NCI-H2107 treated with DMSO at 0.1 percent for 48 hours (cell line): ENCODE results near the gene PAH.

ENCODE experiments used
- DNase-seq: peaks from one replicate; lab custom pipeline; 2025; ENCODE audit not compliant: unreplicated experiment; lab: John Stamatoyannopoulos, UW

PAH gene

DNA sequence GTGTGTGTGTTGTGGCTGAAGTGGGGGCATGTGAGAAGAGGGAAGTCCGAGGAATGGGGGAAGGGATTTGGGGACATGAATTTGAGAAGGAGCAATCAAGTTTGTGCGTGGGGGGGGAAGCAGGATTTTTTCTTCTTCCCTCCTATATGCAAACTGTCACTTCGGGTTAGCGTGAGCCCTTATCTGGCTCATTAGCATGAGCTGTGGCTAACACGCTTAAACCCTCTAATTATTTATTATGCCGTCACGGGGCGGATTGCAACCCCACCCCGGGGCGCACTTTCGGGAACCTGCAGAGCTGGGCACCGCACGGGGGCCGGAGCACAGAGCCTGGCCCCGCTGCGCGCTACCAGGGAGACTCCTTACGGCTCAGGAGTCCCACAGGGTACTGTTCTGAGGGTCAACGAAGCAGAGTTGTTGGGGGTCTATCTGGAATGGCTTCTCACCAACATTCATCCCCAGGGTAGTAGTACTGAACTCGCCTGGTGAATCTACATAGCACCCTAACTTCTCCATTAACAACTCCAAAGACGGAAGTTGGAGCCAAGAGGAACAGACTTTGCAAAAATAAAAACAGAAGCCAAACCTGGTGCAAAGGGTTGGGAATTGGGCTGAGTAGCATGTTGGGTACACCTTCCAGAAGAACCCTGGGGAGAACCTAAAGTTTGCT lies 34.0 kb upstream of the PAH start:
- no peak for DNase-seq

DNA sequence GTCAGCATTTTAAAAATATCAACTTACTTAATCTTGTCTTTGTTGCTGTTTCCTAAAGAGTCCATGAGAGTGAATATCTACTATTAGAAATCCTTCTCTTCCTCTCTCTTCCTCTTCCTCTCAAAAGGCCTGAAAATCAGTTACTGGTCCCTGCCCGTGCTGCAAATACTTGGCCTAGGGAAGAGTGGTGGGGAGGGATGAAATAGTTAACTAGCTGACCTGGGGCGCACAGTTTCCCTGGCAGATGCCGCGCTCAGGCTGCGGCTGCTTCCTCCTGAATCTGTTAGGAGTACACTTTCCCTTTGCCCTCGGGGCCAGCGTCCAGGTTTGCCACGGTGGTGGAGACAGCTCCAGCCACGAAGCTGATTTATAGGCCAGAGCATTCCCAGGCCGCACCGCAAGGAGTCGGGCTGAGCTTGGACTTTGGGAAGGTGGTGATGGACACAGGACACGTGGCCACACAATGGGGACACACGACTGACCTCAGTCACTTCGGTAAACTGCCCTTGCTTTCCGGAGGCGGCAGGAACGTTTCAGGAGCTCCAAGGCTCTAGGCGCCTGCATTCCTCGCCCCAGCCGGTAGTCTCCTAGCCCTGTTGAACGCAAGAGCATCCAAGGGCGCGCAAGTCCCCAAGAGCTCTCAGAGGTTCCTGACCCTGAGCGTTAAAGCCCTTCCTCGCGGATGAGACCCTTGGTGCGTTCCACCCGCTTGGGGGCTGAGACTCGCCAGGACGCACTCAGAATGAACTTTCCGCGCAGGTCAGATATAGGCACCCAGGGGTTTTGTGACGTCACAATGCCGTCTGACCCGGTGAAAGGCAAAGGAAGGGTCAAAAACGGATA lies 33.3 kb upstream of the PAH start:
- no peak for DNase-seq

DNA sequence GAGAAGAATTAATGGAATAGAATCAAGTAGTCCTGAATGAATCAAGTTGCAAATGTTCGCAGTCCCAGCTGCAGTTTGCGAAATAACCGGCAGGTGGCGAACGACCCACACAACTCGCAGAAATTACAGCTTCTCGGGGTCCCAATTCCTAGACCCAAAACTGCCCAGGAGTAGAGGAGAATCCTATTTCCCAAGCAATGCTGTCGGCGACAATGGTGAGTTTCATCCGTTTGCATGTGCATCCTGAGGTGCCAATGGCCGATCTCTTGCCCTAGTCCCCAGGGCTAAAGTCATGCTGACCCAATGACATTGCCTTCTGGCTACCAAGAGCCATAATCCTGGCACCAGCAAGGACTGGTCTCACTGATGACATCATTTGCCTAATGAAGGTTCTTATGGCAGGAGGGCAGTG lies 31.9 kb upstream of the PAH start:
- DNase-seq = peak; percentile 81

DNA sequence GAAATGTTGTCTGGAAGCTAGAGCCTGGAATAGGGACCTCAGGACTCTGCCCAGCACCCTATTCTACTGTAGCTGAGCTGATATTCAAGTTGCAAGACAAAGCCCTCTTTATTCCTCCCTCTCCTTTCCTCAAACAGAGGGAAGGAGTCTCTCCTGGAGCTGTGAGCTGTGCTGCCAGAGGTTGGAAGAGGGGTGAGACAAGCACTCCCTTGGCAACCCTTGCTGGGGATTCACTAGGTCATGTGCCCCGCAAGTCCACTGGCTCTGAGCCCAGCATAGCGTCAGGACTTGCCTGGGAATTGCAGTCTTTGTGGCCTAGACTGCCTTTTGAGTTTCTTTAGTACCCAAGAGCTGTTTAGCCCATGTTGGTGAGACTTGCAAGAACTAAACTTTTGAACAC lies 29.0 kb upstream of the PAH start:
- no peak for DNase-seq

DNA sequence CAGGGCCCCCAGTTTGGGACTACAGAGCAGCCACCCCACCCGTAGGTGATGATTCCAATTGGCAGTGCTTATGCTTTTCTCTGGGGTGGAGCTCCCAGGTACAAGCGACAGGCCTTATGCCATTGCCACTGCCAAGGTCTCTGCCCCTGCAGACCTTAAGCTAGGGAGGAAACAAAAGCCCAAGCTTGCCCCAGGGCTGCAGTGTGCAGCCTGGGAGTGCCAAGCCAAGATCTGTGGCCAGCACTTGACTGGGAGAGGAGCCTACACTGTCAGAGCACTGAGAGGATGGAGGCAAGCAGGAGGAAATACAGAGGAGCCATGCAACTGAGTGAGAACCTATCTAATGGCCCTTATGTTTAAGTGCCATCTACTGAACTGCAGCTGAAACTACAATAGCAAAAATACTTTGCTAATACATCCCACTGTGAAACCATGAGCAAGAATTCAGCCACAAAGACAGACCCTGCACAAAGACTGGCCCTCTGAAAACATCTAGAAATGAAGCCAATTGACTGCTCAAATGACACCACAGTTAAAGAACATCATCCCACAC lies 22.7 kb upstream of the PAH start:
- DNase-seq = no peak

DNA sequence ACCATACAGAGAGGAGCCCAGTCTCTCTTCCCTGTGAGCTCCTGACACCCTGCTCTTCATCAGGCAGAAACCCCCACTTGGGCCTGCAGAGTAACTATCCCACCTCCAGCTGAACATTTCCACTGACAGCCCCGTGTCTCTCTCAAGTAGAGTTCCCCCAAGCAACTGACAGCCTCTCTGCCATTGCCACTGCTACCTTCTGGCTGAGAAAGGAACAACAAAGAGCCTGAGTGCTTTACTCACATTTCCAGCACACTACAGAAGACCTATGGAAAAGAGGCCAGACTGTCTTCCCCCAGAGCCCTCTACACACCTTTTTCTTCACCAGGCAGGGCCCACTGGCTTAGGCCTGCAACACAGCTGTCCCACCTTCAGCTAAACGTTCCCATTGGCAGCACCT lies 22.0 kb upstream of the PAH start:
- DNase-seq = no peak

DNA sequence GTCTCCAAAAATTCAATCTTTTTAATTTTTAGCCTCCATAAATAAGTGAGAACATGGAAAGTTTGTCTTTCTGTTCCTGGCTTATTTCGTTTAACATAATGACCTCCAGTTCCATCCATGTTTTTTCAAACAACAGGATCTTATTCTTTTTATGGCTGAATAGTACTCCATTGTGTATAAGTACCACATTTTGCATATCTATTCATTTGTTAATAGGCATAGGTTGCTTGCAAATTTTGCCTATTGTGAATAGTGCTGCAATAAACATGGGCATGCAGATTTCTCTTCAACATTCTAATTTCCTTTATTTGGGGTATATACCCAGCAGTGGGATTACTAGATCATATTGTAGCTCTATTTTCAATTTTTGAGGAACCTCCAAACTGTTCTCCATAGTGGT lies 16.1 kb upstream of the PAH start:
- no peak for DNase-seq

DNA sequence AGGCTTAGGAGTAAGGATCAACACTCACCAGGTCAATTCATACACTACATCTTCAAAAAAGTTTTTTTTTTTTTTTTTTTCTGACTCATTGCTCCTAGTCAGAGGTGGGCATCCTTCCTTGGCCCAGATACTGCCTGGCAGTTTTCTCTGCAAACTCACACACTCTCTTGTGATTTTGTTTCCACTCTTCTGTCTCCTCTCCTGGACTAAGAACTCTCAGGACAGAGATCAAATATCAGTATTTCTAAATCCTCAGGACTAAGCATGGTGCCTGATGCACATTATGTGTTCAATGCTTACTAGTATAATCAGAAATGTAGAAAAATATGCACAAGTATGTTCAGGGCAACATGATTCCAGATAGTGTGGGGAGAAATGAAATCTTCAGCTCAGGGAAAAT lies 10.2 kb upstream of the PAH start:
- no peak for DNase-seq

DNA sequence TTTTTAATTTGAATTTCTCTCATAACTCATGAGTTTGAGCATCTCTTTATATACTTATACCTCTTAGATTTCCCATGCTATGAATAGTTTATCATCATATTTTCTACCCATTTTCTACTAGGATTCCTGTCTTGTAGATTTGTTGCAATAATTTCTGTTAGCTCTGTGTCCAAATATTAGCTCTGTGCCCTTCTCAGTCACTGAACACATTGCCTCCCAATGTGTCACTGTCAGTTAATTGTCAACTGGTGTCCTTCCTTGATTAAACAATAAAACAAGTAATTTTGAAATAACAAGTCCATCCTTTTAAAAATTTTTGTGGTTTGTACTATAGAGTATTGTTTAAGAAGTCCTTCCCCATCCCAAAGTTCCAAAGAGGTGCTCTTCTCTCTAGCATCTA lies 4.2 kb upstream of the PAH start:
- DNase-seq = no peak

DNA sequence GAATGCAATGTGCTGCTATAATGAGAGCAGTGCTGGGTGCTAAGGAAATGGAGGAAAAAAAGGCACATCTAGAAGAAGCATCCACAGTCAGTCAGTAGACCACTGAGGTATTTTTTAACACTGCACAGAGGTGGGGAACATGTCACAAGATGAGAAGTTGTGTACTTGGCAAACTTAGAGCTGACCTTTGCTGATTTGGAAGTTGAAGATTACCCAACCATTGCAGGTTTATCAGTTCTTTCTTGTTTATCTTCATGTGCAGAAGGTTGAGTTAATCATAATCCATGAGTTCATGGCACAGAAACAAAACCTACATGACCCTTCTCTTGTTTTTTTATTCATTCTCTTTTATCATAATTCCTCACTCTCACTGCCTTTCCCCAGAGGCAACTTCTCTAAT lies 3.2 kb upstream of the PAH start:
- DNase-seq = no peak

DNA sequence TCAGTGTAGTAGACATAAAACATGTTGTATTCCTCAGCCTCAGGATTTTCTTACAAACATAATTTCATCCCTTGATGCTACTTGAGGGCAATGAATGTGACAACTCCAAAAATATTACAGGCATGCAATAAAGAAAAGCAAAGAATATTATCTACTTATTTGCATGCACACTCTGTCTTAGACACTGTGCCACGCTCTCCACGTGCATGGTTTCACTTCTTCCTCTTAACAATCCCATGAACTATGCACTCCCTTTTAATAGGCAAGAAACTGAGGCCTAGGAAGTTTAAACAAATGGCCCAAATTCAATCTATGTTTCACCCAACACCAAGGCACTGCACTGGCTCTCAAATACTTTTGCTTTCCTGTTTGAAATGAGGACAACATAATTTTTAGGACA lies 1.8 kb upstream of the PAH start:
- DNase-seq = no peak

DNA sequence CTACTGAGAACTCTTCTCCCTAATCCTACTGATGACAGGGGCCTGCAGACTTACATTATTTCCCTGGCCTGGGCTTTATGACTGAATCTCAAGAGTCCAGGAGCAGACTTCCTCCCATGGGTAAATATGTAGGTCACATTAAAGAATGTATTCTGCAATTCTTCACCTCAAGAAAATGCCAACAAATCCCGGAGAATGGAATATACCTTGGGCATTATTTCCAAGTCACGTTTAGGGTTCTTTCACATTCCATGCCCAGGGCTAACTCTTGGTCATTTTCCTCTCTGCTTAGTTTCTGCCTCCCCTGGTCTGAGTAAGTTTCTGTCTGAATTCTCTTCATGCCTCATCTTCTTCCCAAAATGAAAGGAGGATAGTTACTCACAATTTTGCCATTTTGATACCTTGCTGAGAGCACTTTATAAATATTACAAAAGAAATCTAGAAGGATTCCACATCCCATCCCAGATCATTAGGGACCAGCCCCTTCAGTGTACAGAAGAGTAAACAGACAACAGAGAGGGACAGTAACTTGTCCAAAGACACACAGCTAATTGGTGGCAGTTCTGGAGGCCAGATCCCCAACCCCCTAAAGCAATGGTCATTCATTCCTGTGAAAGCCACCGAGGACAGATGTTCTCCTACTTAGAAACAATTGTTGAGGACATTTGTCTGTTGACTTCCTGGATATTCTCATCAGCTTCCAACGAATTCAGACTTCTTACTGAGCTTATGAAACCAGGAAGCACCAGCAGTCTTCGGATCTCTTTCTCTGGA lies 605 bp downstream of the PAH start:
- no peak for DNase-seq

DNA sequence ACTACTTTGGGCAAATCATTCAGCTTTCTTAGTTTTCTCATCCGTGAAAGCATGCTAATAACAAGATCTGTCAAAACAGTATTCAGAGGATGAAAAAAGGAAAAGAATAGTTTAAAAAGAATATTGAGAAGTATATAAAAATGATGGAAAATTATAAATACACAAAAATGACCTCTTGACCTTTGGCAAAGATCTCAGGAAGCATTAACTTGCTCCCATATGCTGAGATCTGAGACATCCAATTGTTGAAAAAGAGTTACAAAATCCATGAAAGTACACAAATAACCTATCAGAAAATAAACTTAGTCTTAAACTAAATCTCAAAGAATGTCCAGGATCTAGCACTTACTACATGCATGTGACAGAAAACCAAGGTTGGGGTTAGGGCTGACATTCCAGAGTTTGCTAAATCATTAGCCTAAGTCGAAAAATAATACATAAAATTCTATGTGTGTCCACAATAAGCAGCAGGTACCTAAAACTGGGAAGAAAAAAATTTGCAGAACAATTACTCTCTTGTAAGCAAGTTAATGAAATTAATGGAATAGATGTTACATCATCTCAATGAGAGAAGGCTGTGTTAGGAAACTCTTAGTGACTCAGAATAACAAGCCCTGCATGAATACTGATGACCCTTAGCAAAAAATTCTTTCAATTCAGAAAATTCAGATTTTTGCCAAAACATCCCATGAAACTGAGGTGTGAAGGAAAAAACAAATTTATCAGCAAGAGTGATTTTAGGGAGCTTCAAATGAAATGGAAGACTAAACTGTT lies 3.4 kb downstream of the PAH start:
- no peak for DNase-seq

DNA sequence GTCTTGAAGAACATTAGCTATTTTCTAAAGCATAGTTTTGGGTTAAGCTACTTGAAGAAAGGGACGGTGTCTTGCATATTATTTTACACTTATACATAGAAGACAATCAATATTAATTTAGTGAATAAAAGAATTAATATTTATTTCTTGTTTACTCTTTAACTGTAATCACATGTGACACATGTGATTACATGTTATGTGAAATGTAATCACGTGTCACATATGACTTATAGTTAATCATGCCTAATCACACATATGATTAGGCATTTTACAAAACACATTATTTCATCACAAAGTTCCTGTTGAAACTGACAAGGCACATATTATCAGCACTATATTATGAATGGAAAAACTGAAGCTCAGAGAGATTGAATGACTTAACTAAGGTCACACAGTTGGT lies 4.8 kb downstream of the PAH start:
- DNase-seq = no peak

DNA sequence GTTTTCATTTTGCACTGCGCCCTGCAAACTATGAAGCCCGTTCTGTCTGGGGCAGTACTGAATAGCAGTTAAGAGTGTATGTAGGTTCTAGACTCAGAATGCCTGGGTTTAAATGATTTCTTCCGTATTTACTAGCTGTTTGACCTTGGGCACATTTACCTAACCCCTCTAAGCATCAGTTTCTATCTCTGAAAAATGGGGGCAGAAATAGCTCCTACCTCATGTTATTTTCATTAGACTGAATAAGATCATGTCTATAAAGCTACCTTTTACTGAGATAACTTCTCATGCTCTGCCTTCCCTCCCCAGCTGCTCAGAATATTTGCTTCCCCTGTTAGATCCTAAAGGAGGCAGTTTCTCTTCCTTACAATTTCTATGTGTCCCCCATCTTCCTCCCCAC lies 5.7 kb downstream of the PAH start:
- DNase-seq = no peak

DNA sequence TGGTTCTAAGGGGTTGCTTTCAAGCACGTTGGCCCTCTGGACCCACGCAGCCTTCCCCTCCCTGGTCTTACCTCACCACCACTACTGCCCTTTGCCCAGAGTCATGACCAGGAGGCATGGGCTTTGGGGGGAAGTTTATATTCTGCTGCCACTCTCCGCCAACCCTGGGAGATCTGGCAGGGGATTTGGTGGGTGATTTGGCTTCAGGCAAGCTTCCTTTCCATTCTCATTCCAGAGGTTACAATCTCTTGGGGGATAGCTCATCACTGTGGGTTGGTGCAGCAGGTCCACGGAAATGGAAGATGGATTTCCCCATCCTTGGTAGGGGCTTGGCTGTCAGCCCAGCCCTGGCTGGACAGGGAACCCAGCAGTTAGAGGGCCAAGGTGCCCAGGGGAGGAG lies 6.3 kb downstream of the PAH start:
- no peak for DNase-seq

DNA sequence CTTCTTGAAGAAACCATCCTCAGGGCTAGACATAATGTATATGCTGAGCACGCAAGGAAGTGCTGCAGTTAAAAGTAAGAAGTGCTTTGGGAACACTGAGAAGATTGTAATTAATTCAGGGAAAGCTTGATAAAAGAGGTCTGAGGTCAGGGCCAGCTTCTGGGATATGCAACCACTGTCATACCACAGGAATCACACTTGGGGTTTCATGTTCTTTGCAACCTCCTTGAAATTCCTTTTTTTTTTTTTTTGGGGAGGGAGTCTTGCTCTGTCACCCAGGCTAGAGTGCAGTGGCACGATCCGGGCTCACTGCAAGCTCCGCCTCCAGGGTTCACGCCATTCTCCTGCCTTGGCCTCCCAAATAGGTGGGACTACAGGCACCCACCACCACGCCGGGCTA lies 6.9 kb downstream of the PAH start:
- DNase-seq = no peak

DNA sequence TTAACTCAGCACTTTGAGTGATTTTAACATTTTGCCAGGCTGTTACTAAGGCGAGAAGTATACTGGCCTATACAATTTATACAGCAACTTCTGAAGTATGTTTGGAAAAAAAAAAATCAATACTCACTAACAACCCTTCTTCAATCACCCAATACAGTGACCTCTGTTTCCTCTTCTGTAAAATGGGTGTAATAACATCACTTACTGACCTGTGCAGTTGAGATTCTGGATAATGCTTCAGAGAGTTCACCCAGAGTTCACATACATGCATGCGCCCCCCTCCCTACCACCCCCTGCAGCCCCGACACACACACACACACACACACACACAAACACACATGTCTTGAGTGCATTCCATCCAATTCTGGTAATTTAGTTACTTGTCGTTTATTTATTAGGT lies 9.1 kb downstream of the PAH start:
- no peak for DNase-seq

DNA sequence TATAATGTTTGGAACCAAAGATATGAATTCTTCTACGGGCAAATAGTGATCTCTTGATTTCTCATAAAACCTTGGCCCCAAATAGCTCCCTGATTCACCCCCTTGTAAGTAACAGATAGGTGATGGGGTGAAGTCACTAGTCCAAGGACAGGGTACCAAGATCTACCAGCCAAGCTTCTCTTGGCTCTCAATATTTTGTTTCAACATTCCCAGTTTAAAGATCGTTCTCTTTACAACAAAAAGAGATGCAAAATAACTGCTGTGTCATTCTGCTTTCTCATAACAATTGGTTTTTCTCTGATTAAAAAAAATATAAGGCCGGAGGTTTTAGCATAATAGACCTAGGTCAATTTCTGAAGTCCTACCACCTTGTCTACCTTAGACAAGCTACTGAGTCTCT lies 11.8 kb downstream of the PAH start:
- no peak for DNase-seq

DNA sequence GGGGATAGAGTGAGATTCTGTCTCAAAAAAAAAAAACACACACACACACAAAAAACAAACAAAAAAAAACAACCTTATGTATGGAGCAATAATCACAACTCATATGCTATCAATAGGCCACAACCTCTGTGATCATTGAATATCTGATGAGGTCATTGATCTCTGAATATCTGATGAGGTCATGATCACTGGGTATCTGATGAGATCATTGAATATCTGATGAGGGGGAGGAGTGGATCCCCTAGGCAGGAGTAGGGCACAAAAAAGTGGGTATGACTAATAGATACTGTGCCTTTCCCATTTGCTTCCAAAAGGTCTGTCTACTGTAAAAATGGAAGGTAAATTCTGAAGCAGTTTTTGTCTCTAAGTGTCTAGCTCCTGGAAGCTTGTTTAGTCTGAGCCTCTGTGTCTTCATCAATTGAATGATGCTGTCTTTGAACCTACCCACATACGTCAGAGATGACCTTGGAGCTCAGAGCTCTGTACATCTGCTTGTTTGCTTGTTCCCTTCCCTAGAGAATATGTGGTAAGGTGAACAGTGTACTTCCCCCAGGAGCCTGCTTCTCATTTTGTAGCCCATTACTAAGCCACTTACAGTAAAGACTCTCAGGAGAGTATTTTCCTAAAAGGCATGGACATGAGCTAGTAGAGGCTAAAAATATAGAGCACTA lies 13.6 kb downstream of the PAH start:
- DNase-seq = peak; percentile 91
